Stimulated activated CD4-positive, alpha-beta T cell treated with anti-CD3 and anti-CD28 coated beads, Interleukin-1b, Interleukin-23, amount 100 ng/mL, for 48 hours (primary cell): ENCODE results near the gene TMEM89.

Experiments used
- DNase-seq: peaks from one replicate; pipeline ENCODE4 v3.0.0-alpha.2; 2020

Gene TMEM89

DNA sequence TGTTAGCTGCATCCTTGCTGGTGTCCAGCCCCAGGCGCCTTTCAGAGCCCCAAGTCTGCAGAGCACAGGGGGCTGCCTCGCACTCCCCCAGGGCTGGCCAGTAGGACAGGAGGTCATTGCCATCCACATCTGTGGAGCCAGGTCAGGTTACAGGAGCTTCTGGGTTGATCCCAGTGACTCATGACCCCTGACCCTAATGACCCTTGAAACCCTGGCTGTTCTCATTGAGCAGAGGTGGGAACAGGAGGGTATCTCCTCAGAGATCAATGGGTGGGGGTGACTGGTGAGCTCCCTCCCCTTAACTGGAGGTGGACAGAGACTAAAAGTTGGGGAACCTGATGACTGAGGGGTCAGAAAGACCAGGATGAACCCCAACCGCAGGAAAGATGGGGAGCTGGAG, 19.8 kb upstream of the TMEM89 start:
- no peak for DNase-seq

DNA sequence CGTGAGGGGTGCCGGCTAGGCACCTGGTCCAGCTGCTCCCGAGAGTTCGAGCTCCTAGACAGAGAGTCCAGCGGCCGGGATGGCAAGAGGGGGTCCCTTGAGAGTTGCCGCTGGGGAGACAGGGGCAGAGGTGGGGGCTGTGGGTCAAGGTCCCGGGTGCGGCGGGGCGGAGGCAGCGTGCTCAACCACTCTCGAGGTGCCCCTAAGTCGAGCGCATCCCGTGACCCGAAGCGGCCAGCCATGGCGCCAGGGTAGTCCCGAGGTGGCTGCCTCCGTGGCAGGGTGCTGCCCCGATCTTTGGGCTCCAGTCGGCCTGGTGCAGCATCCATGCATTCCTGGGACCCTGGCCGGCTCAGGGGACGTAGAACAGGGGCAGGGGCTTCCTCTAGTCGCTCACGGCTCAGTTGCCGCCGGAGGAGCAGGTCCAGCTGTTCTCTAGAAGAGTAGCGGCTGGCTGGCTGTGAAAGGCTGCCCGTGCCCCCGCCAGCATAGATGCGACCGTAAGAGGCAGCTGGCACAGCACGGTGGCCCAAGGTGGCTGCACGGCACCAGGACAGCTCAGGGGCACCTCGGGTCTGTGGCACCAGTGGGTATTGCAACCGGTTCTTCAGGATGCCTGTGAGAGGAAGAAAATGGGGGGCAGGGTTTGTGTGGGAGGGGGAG, 18.5 kb upstream of the TMEM89 start:
- DNase-seq = no peak

GRCh38 chr3:48637305-48637704, 15.7 kb upstream of the TMEM89 start:
- DNase-seq = no peak

DNA sequence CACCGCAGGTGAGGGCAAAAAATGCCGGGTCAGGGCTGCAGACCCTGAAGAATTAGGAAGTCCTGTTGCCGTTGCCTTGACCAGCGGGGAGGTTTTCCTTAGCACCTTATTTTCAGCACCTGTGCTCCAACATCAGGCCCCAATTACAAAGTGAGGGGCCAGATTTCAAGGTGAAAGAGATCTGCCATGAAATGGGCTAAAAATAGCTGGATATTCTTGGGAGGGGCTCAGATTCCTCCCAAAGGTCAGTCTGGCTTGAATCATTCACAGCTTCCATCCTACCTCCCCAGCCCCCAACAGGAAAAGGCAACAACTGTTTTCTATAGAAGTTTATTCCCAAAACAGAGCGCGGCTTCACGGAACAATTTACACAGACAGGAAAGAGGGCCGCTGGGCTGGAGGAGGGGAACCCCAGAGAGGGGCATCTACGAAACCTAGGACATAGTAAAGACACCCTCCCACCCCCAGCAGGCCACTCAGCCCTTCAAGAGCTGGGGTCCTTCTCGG, 14.6 kb upstream of the TMEM89 start:
- no peak for DNase-seq

- DNase-seq = peak; percentile 94
These were observed 13.9 kb upstream of the TMEM89 start, which contains the start of gene SLC26A6 for GRCh38 chr3:48635222-48636021. TSS of gene SLC26A6 (minus strand) at chr3:48635461. CDS start at chr3:48635393, 68 bp downstream.

- DNase-seq = peak; percentile 49
These were observed 13.2 kb upstream of the TMEM89 start for GRCh38 chr3:48634661-48635221.

DNA sequence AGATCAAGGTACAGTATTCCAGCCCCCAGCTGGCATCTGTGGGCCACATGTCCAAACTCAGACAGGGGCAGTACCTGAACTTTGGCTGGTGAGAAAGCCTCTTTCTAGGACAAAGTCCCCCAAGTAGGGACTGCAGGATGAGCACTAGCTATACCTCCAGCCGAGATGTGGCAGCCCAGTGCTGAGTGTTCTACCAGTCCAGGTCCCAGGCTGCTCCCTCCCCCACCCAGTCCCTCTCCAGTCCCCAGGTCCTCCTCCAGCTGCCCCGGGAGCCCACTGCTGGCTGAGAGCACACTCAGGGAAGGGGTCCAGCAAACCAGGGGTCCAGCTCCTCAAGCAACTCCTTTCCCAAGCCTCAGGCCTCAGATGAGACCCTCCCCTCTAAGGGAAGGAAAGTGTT, 12.2 kb upstream of the TMEM89 start:
- DNase-seq = no peak

- DNase-seq = no peak
These were observed 11.7 kb upstream of the TMEM89 start for GRCh38 chr3:48633256-48633655.

- DNase-seq = no peak
These were observed 10.2 kb upstream of the TMEM89 start for GRCh38 chr3:48631516-48632448.

DNA sequence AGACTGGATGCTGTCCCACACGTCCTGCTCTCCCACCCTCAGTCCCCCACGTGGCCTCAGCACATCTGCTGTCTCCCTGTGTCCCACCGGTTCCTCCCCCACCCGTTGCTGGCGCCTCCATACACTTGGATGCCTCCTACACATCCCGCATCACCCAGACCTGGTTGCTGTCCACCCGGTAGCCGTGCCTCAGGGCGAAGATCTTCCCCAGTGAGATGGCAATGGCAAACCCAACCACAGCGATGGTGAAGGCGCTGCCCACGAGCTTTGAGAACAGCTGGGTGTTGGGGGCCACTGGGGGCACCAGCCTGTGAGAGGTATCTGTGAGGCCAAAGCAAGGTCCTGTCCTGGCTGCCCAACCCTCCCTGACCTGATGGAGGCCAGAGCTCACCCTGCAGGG, 9.3 kb upstream of the TMEM89 start:
- DNase-seq = no peak

DNA sequence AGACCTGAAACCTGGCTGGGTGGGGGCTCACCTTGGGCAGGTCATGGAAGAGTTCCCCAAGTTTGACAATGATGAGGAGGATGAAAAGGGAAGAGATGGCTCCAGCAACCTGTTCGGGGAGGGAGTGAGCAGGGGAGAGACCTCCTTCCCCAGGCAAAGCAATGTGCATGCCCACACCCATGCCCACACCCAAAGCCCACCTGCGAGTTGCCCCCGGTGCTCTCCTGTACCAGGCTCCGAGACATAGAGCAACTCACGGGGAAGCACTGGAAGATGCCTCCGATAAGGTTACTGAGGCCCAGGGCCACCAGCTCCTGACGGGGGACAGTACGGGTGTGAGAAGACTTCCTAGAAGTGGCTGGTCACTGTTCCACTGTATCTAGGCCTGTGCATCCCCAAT, 8.8 kb upstream of the TMEM89 start:
- DNase-seq = no peak

DNA sequence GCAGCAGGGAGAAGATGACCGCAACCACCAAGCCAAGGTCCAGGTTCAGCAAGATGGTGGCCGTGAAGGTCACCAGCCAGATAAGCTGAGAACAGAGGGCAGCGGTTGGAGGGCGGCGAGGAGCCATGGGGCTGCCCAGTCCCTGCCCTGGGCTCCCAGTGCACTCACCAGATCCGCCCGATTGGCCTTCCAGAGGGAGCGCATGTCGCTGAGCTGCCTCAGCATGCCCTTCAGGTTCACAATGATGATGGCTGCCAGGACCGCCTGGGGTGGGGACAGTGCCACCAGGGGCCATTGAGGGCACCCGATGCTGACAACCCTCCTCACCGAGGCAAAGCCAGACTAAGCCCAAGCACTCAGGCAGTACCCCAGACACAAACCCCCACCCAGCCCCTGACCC, 8.3 kb upstream of the TMEM89 start:
- no peak for DNase-seq

GRCh38 chr3:48628277-48629017, 6.9 kb upstream of the TMEM89 start:
- no peak for DNase-seq

GRCh38 chr3:48625600-48625999, 4.0 kb upstream of the TMEM89 start:
- DNase-seq = no peak

DNA sequence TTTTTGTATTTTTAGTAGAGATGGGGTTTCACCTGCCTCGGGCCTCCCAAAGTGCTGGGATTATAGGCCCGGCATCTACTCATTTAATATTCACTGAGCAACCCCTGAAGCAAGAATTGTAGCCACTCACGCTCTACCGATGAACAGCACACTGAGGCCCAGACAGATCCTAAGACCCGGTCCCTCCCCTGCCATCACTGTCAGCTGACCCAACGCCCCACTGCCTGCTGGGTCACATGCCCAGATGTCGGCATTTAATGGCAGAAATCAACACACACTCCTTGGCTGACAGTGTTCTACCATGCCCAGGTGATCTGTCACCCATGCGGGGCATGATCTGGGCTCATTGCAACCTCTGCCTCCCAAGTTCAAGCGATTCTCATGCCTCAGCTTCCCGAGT, 3.2 kb upstream of the TMEM89 start:
- DNase-seq = no peak

GRCh38 chr3:48623851-48624547, 2.4 kb upstream of the TMEM89 start:
- no peak for DNase-seq

DNA sequence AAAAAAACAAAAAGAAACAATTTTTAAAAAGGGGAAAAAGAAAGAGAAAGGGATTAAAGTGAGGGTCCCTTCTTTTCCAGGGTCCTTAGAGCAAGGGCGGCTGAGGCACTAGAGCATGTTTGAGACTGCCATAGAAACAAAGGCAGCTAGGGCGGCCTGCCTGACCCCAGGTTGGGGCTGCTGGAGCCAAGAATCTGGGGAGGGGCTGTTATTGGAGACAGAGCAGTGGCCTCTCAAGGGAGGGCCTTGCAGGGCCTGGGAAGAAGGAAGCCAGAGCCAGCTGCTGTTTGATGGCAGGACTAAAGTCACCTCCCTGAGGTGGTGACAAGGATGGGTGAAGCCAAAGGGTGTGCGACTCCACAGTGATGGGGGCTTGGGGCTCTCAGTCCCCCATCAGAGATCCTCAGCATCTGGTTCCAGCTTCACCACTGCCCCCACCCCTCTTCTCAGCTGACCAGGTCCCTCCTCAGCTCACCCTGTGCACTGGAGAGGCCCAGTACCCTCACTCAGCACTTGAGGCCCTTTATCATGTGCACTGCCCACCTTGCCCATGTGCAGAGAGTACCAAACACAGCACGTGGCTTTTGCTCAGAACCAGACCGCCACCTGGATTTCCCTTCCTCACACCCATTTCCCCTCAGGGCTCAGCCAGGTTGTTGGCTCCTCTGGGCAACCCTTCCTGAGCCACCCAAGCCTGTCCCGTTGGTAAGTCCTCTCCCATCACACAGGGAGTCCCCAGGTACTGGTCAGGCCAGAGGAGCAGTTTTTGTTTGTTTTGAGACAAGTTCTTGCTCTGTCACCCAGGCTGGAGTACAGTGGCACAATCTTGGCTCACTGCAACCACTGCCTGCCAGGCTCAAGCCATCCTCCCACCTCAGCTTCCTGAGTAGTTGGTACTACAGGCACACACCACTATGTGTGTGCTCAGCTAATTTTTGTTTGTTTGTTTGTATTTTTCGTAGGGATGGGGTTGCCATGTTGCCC, 1.7 kb downstream of the TMEM89 start:
- no peak for DNase-seq

DNA sequence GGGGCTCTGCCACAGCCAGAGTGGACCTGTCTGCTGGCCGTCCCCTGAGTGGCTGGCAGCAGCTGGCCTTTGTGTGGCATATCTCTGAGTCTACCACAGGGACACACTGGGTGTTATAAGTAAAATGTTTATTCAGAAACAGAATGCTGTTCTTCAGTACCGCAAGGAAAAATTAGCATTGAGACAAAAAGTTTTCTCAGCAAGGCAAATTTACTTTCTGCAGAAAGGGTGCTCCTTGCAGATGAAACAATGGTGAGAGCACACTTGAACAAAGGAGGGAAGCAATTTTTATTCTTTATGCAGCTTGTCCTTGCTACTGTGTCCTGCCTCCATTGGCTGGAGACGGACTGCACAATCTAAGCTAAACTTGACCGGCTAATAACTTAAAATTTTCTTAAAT, 4.0 kb downstream of the TMEM89 start:
- no peak for DNase-seq

DNA sequence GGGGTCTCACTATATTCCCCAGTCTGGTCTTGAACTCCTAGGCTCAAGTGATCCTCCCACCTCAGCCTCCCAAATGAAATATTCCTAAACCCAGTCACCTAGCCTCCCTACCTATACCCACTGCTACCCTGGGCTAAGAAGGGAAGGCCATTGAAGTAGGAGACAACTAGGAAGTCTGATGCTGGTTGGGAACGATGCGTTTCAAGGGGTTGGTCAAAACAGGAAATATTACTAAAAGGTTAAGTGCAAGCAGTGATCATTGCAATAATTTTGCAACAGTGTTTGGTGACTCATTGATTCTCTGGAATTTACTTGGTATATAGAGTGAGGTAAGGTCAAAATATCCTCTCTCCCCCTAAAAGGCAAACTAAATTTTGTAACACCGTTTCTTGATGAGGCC, 7.5 kb downstream of the TMEM89 start:
- no peak for DNase-seq

- DNase-seq = no peak
These were observed 9.3 kb downstream of the TMEM89 start for GRCh38 chr3:48612309-48612708.
